A549 (cell line): ENCODE results near the gene AFAP1. TPM values are rescaled to one million over a fixed set of nuclear protein-coding genes. Genes with fewer than 3 reads are reported as not detected.

ENCODE experiments used
- ATAC-seq, 2 experiments: fragments of 200-7000 bp in 1 of 2; fragments of >200 bp in 1 of 2; cut with Nextera tagmentation in 1 of 2; cut with Tn5 transposase in 1 of 2; 3 replicates each; pipeline versions ENCODE4 v1.8.0 to v1.9.1; 2018 to 2020; ENCODE audit warnings: mild to moderate bottlenecking in 1 of 2, moderate library complexity in 1 of 2
- CTCF ChIA-PET: fragments of 300-600 bp; sonication (Branson Sonifier 250); formaldehyde crosslinking; extraction: SDS; loops from one replicate; lab custom pipeline; 2021; ENCODE audit warnings: antibody characterized with exemption, inconsistent platforms; lab: Yijun Ruan, JAX
- POLR2A ChIA-PET: fragments of 350-600 bp; formaldehyde crosslinking; extraction: SDS; loops from one replicate; lab custom pipeline; 2021; ENCODE audit warnings: antibody characterized with exemption, inconsistent platforms; lab: Yijun Ruan, JAX
- DNase-seq, 2 experiments: peaks; one replicate each; pipeline versions ENCODE4 v3.0.0 to v3.0.0-alpha.2; 2011 to 2016; ENCODE audit warnings: low read depth in 1 of 2, low spot score in 1 of 2
- FAIRE-seq: peaks from 2 replicates; lab custom pipeline; 2011; peaks lifted over from hg19 to GRCh38; lab: Jason Lieb, UNC
- H3K27ac ChIP-seq, 2 experiments: fragments of >200 bp; sonication (Bioruptor Twin); formaldehyde crosslinking; 3 replicates each; pipeline ENCODE4 v1.5.1; 2016 to 2017
- H3K4me1 ChIP-seq: fragments of >200 bp; sonication (Bioruptor Twin); formaldehyde crosslinking; 3 replicates; pipeline ENCODE4 v1.6.1; 2016
- H3K4me2 ChIP-seq: fragments of >200 bp; sonication (Bioruptor Twin); formaldehyde crosslinking; 3 replicates; pipeline ENCODE4 v1.6.1; 2016
- H3K4me3 ChIP-seq: fragments of >200 bp; sonication (Bioruptor Twin); formaldehyde crosslinking; 3 replicates; pipeline ENCODE4 v1.5.1; 2016
- H3K9me3 ChIP-seq: fragments of >200 bp; sonication (Bioruptor Twin); formaldehyde crosslinking; 3 replicates; pipeline ENCODE4 v1.6.1; 2016
- BHLHE40 ChIP-seq: IDR thresholded peaks from 2 replicates; pipeline ENCODE4 v1.6.1; 2012; ENCODE audit warnings: low read depth, low read length, inconsistent platforms
- CBX2 ChIP-seq: fragments of 200-600 bp; sonication (generic); IDR thresholded peaks from 2 replicates; pipeline ENCODE4 v1.6.1; 2016; ENCODE audit warnings: low read depth, mild to moderate bottlenecking, borderline replicate concordance
- CHD4 ChIP-seq: fragments of 200-600 bp; sonication (generic); IDR thresholded peaks from 2 replicates; pipeline ENCODE4 v1.6.1; 2016; ENCODE audit warnings: antibody characterized with exemption, mild to moderate bottlenecking, borderline replicate concordance
- CTCF ChIP-seq: fragments of >200 bp; sonication (Bioruptor Twin); formaldehyde crosslinking; IDR thresholded peaks from 3 replicates; pipeline ENCODE4 v1.5.1; 2016
- ESRRA ChIP-seq: fragments of 150-350 bp; IDR thresholded peaks from 2 replicates; pipeline ENCODE4 v1.6.1; 2014; ENCODE audit warnings: mild to moderate bottlenecking, low read length, borderline replicate concordance
- HDAC2 ChIP-seq: fragments of 200-600 bp; sonication (generic); IDR thresholded peaks from 2 replicates; pipeline ENCODE4 v1.6.1; 2016
- HMGXB4 ChIP-seq: fragments of 250-450 bp; sonication (Bioruptor Pico); IDR thresholded peaks from 2 replicates; pipeline ENCODE4 v1.5.0; 2021; ENCODE audit warnings: mild to moderate bottlenecking, moderate library complexity, borderline replicate concordance
- KDM1A ChIP-seq: fragments of 200-600 bp; sonication (generic); IDR thresholded peaks from 2 replicates; pipeline ENCODE4 v1.6.1; 2016; ENCODE audit warnings: low read depth, mild to moderate bottlenecking
- KDM5A ChIP-seq: fragments of 200-600 bp; sonication (generic); IDR thresholded peaks from 2 replicates; pipeline ENCODE4 v1.6.1; 2016; ENCODE audit warnings: antibody characterized with exemption, mild to moderate bottlenecking
- MAZ ChIP-seq: fragments of 150-350 bp; IDR thresholded peaks from 2 replicates; pipeline ENCODE4 v1.6.1; 2014; ENCODE audit warnings: antibody characterized with exemption, low read depth, low read length, borderline replicate concordance
- NFE2L2 ChIP-seq: fragments of 150-350 bp; conservative IDR thresholded peaks from 2 replicates; pipeline ENCODE4 v1.6.1; 2014; ENCODE audit warnings: low read length
- REST ChIP-seq: fragments of 200-600 bp; sonication (generic); IDR thresholded peaks from 2 replicates; pipeline ENCODE4 v1.6.1; 2016; ENCODE audit warnings: antibody characterized with exemption, mild to moderate bottlenecking, moderate library complexity
- RFX5 ChIP-seq: fragments of 450-650 bp; IDR thresholded peaks from 2 replicates; pipeline ENCODE4 v1.7.1; 2014; ENCODE audit warnings: antibody characterized with exemption, mild to moderate bottlenecking, moderate library complexity
- RNF2 ChIP-seq: fragments of 200-600 bp; sonication (generic); IDR thresholded peaks from 2 replicates; pipeline ENCODE4 v1.6.1; 2016; ENCODE audit warnings: low read depth, mild to moderate bottlenecking, antibody characterized with exemption, moderate library complexity, borderline replicate concordance
- USF2 ChIP-seq: fragments of 450-650 bp; IDR thresholded peaks from 2 replicates; pipeline ENCODE4 v1.6.1; 2014; ENCODE audit warnings: antibody characterized with exemption
- ZNF302 ChIP-seq: fragments of 250-450 bp; sonication (Bioruptor Pico); IDR thresholded peaks from 2 replicates; pipeline ENCODE4 v1.9.0; 2021; ENCODE audit warnings: inconsistent platforms, mild to moderate bottlenecking, moderate library complexity
- WGBS: methylation state at CpG from one replicate; pipeline ENCODE4 v1.1.6; 2017; ENCODE audit errors: missing lambda C conversion rate; 5-methylcytosine and 5-hydroxymethylcytosine counted together
- polyA plus RNA-seq, 4 experiments: library from polyadenylated mRNA; depleted of rRNA in 3 of 4; stranded (reverse); fragments of >200 nt; fragmentation: RNase III in 1 of 4; extraction: RNeasy Plus Mini Kit Qiagen cat#74134 plus additional on column Dnase treatment in 1 of 4; gene quantifications; 2 replicates in 3 of 4; 3 replicates in 1 of 4; pipeline ENCODE4 v1.2.3, GENCODE V29; 2011 to 2017
- TF ChIP-seq, protein P1 (sequence below): fragments of 150-350 bp; IDR thresholded peaks from 2 replicates; pipeline ENCODE4 v1.6.1; 2014; ENCODE audit warnings: low read depth, mild to moderate bottlenecking, low read length
- TF ChIP-seq, protein P2 (sequence below): IDR thresholded peaks from 2 replicates; pipeline ENCODE4 v1.6.1; 2012; ENCODE audit warnings: low read depth, borderline replicate concordance

The AFAP1 gene
- polyA plus RNA-seq, 2 of the 4 experiments (the other 2 are of a cell fraction): 25.4 to 29.6 TPM

DNA sequence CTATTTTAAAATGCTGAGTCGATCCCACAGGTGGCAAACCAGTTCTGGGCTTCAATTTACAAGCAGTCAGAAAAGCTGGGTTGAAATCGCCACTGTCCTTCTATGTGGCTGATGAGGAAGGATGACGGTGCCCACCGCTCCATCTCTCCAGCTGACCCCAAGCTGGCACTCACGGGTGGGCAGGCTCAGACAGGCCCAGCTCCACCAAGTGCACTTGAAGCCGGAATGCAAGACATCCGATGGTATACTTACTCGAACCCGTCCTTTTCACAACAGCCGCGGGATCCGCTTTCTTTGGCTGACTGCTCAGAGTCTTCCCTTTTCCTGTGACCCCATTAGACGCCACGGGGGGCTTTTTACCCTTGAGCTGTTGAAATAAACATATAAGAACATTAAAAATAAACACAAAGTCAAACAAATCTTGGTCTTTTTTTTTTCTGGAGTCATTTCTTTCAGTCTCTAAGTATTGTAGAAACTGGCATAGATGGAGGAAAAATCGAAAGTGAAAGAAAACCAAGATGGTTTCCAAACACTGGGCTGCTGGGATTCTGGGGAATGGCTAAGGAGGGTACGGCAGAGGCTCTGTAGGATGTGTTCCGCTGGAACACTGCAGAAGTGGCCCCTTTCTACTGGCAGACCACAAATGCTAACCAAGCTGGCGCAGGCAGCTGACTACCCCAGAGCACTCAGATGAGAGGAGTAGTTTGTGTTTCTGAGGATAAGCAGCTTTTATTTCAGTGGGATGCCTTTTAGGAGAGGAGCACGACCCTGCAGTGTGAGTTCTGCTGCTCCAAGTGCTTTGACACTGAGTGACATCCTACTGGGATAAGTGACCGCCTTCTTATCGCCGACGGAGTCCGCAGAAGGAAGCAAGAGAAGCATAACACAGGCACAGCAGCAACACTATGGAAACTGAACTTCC, 160.9 kb downstream of the AFAP1 start:
- no peak for ATAC-seq
- Histone ChIP-seq H3K4me1 (no peaks in the 10 kb centered on the region), H3K27ac (no peak overlapping the region), H3K4me2 (no peak overlapping the region), H3K9me3 (no peaks in the 10 kb centered on the region)
- no peak for FAIRE-seq
- no peak for DNase-seq
- TF ChIP-seq RFX5 (no peak), CTCF (no peak), ESRRA (no peak)
- TF ChIP-seq, protein P1, sequence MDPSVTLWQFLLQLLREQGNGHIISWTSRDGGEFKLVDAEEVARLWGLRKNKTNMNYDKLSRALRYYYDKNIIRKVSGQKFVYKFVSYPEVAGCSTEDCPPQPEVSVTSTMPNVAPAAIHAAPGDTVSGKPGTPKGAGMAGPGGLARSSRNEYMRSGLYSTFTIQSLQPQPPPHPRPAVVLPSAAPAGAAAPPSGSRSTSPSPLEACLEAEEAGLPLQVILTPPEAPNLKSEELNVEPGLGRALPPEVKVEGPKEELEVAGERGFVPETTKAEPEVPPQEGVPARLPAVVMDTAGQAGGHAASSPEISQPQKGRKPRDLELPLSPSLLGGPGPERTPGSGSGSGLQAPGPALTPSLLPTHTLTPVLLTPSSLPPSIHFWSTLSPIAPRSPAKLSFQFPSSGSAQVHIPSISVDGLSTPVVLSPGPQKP: no peak
- TF ChIP-seq, all 56 proteins: peak for 0
- 92% methylated on average over 24 of the region's 24 CpGs for WGBS
- POLR2A ChIA-PET: no interaction called here
- H3K4me3 ChIP-seq: no peak overlapping the region
- CTCF ChIA-PET: interaction anchor here (1.1 to 2.4 kb wide), 4 partner anchors 9 to 209 kb away, joined by 3 to 6 read pairs (median 4); no protein-coding TSS in a partner anchor

GRCh38 chr4:7777871-7778509, 161.7 kb downstream of the AFAP1 start:
- Histone ChIP-seq H3K9me3 (no peaks in the 10 kb centered on the region), H3K4me1 (no peaks in the 10 kb centered on the region), H3K4me3 (no peak overlapping the region), H3K27ac (no peak overlapping the region), H3K4me2 (no peak overlapping the region)
- DNase-seq (no peak), FAIRE-seq (no peak), ATAC-seq (no peak)
- 95% methylated on average over 10 of the region's 10 CpGs for WGBS
- ChIA-PET CTCF (interaction anchor here (0.6 to 2.4 kb wide), 4 partner anchors 11 to 210 kb away, joined by 3 to 6 read pairs (median 4); no protein-coding TSS in a partner anchor), POLR2A (no interaction called here)
- no peak for TF ChIP-seq CHD4
- TF ChIP-seq RNF2: no peak
- no peak for TF ChIP-seq ZNF302 (CRISPR knock-in tag)
- no peak for TF ChIP-seq BHLHE40
- TF ChIP-seq HMGXB4 (CRISPR knock-in tag): no peak
- TF ChIP-seq KDM1A: no peak
- TF ChIP-seq, all 56 proteins: peak for 0

DNA sequence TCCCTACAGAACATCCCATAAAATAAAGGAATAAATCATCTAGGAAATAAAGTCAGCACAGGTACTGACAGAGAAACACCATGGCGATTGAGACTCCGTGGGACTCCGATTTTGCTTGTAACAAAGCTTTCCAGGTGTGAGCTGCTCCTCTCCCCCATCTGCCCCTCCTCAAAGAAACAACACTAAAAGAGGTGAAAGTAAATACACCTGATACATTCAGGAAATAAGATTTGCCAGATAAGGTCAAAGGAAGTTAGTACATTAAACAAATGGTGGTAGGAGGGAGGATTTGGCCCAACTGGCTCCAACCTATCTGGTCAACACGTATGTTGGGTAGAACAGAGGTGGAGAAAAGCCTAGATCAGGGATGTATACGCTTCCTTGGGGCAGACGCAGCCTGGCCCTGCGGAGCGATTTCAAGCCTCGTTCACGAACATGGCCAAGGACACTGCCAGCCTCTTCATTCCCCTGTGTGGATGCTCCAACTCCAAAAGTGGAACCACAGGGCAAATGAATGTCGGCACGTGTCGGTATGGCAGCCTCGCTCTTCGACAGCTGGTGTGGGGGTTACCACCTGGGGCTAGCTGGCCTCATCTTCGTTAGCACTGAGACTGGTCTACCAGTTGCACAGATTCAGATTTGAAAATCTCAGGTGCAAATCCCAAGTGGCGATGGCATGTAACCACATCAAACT, 162.5 kb downstream of the AFAP1 start:
- FAIRE-seq (no peak), ATAC-seq (no peak), DNase-seq (no peak)
- WGBS: 98% methylated on average over 16 of the region's 17 CpGs
- H3K4me2 ChIP-seq: no peak overlapping the region
- no peak overlapping the region for H3K4me3 ChIP-seq
- H3K27ac ChIP-seq: no peak overlapping the region
- H3K9me3 ChIP-seq: no peaks in the 10 kb centered on the region
- no peaks in the 10 kb centered on the region for H3K4me1 ChIP-seq
- ChIA-PET CTCF (interaction anchor here (0.7 to 2.4 kb wide), 5 partner anchors 12 to 209 kb away, joined by 3 to 6 read pairs (median 3); no protein-coding TSS in a partner anchor), POLR2A (no interaction called here)
- no peak for TF ChIP-seq MAZ
- TF ChIP-seq CBX2: no peak
- TF ChIP-seq NFE2L2: no peak
- no peak for TF ChIP-seq REST
- TF ChIP-seq, protein P2, sequence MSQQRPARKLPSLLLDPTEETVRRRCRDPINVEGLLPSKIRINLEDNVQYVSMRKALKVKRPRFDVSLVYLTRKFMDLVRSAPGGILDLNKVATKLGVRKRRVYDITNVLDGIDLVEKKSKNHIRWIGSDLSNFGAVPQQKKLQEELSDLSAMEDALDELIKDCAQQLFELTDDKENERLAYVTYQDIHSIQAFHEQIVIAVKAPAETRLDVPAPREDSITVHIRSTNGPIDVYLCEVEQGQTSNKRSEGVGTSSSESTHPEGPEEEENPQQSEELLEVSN: no peak
- no peak for TF ChIP-seq USF2
- TF ChIP-seq KDM5A: no peak
- no peak for TF ChIP-seq HDAC2
